Measurements from ENCODE around the gene C16orf96.

DNA sequence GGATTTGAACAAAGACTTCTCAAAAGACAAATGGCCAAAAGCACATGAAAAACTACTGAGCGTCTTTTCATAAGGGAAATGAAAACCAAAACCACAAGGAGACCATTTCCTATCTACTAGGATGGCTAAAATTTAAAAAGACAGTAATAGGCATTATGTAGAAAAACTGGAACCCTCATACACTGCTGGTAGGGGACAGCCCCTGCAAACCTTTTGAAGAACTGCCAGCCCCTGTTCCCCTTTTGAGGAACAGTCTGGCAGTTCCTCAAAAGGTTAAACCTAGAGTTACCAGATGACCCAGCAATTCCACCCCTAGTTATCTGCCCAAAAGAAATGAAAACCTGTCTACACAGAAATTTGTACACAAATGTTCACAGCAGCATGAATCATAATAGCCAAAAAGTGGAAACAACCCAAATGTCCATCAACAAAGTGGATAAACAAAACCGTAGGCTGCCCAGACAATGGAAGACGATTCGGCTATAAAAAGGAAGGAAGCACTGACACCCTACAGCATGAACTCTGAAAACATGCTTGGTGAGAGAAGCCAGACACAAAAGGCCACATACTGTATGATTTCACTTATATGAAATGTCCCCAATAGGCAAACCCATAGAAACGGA lies 40.4 kb upstream of the C16orf96 start:
- TF ChIP-seq, protein P1, sequence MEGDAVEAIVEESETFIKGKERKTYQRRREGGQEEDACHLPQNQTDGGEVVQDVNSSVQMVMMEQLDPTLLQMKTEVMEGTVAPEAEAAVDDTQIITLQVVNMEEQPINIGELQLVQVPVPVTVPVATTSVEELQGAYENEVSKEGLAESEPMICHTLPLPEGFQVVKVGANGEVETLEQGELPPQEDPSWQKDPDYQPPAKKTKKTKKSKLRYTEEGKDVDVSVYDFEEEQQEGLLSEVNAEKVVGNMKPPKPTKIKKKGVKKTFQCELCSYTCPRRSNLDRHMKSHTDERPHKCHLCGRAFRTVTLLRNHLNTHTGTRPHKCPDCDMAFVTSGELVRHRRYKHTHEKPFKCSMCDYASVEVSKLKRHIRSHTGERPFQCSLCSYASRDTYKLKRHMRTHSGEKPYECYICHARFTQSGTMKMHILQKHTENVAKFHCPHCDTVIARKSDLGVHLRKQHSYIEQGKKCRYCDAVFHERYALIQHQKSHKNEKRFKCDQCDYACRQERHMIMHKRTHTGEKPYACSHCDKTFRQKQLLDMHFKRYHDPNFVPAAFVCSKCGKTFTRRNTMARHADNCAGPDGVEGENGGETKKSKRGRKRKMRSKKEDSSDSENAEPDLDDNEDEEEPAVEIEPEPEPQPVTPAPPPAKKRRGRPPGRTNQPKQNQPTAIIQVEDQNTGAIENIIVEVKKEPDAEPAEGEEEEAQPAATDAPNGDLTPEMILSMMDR (IDR thresholded peaks at IDR 0.05), result no peak
- no peak for TF ChIP-seq POLR2A (IDR thresholded peaks at IDR 0.05)
- TF ChIP-seq POLR2AphosphoS5 (IDR thresholded peaks at IDR 0.05), result no peak
- no peak for TF ChIP-seq EP300 (IDR thresholded peaks at IDR 0.05)
